SU-DHL-6 (cell line): ENCODE results near the gene ADCY5.

Source experiments
- H2AFZ ChIP-seq: fragments of 200-600 bp; sonication (generic); 2 replicates; pipeline ENCODE4 v1.6.1; 2014; ENCODE audit warnings: low read depth, mild to moderate bottlenecking, moderate library complexity, mixed read lengths, antibody characterized with exemption, low read length; ENCODE audit not compliant: severe bottlenecking
- H3F3A ChIP-seq: fragments of 200-600 bp; shearing (Covaris generic); 2 replicates; pipeline ENCODE4 v1.6.0; 2016; ENCODE audit warnings: antibody characterized with exemption, mild to moderate bottlenecking; ENCODE audit not compliant: insufficient read depth
- H3K27ac ChIP-seq: fragments of 200-600 bp; sonication (generic); 2 replicates; pipeline ENCODE4 v1.5.1; 2016; ENCODE audit warnings: low read depth, mild to moderate bottlenecking, low read length, moderate library complexity, mixed read lengths
- H3K27me3 ChIP-seq: fragments of 200-600 bp; sonication (generic), shearing (Covaris generic); 2 replicates; pipeline ENCODE4 v1.6.0; 2014; ENCODE audit warnings: mild to moderate bottlenecking, low read length
- H3K36me3 ChIP-seq: fragments of 200-600 bp; sonication (generic); 2 replicates; pipeline ENCODE4 v1.6.1; 2014; ENCODE audit warnings: mild to moderate bottlenecking, low read length, mixed read lengths
- H3K4me2 ChIP-seq: fragments of 300-600, 200-600 bp; shearing (Covaris generic), sonication (generic); 2 replicates; pipeline ENCODE4 v1.6.0; 2014; ENCODE audit warnings: low read length, low read depth, mild to moderate bottlenecking; ENCODE audit not compliant: poor library complexity, severe bottlenecking
- H3K4me3 ChIP-seq: fragments of 200-600 bp; sonication (generic); 2 replicates; pipeline ENCODE4 v1.5.1; 2014; ENCODE audit warnings: antibody characterized with exemption, low read length, mild to moderate bottlenecking, mixed read lengths; ENCODE audit not compliant: insufficient read depth, poor library complexity, severe bottlenecking
- H3K79me2 ChIP-seq: fragments of 200-600 bp; sonication (generic); 2 replicates; pipeline ENCODE4 v1.6.1; 2014; ENCODE audit warnings: mild to moderate bottlenecking, low read length, moderate library complexity; ENCODE audit not compliant: insufficient read depth
- H3K9ac ChIP-seq: fragments of 200-600 bp; sonication (generic); 2 replicates; pipeline ENCODE4 v1.7.0; 2014; ENCODE audit warnings: mild to moderate bottlenecking, low read length
- H3K9me2 ChIP-seq: fragments of 200-600 bp; sonication (generic); replicated peaks from 2 replicates; pipeline ENCODE4 v1.6.1; 2014; ENCODE audit warnings: low read length; ENCODE audit not compliant: insufficient read depth
- H3K9me3 ChIP-seq: fragments of 200-600 bp; sonication (generic); 2 replicates; pipeline ENCODE4 v1.6.1; 2014; ENCODE audit warnings: low read length, mixed read lengths; ENCODE audit not compliant: insufficient read depth
- H4K20me1 ChIP-seq: fragments of 200-600 bp; sonication (generic); 2 replicates; pipeline ENCODE4 v1.6.1; 2014; ENCODE audit warnings: low read depth, mild to moderate bottlenecking, antibody characterized with exemption, low read length, moderate library complexity, mixed read lengths
- EZH2phosphoT487 ChIP-seq: fragments of 200-600 bp; sonication (generic), shearing (Covaris generic); conservative IDR thresholded peaks from 2 replicates; pipeline ENCODE4 v1.6.1; 2018; ENCODE audit warnings: mild to moderate bottlenecking, antibody characterized with exemption, low read length, moderate library complexity, mixed read lengths
- TF ChIP-seq, protein P1 (sequence below): fragments of 200-600 bp; sonication (generic); IDR thresholded peaks from one replicate; pipeline ENCODE4 v1.5.1; 2017; ENCODE audit warnings: antibody characterized with exemption, mild to moderate bottlenecking, low read length, moderate library complexity; ENCODE audit not compliant: insufficient read depth, poor library complexity, severe bottlenecking

Gene ADCY5

DNA sequence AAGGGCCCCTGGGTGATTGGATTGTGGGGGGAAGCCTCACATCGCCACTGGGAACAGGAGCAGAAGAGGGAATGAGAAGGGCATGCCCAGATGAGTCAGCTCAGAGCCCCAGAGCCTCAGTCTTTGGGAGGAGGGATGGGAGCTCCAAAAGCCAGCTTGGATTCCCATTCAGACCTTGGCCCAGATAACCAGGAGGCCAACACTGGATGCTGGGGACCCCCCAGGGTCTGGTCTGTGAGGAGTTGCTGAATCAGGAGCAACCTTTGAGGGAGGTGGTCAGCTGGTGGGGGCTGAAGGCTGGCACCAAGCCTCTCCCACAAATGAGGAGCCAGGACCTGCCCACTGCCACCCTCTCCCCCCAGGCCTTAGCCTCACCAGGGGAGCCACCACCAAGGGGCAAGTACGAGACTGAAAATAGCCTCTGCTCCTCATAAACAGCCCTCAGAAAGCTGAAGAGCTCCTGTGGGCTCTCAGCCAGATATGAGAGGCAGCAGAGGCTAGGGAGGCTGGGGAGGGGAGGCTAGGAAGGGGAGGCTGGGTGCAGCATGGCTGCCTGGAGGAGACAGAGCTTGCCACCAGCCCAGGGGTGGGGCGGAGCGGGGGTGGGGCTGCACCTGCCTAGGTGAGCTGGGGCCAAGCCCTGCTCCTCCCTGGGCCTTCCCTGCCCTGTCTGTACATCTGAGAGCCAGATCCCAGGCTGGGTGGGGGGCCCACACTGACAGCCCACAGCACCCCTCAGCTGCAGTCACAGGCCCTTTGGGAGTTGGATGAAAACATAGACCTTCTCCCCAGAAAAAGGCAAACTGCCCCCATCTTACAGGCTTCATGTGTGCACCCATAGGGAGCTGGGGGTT, 147.3 kb downstream of the ADCY5 start:
- TF ChIP-seq EZH2phosphoT487 = no peak
- TF ChIP-seq, protein P1, sequence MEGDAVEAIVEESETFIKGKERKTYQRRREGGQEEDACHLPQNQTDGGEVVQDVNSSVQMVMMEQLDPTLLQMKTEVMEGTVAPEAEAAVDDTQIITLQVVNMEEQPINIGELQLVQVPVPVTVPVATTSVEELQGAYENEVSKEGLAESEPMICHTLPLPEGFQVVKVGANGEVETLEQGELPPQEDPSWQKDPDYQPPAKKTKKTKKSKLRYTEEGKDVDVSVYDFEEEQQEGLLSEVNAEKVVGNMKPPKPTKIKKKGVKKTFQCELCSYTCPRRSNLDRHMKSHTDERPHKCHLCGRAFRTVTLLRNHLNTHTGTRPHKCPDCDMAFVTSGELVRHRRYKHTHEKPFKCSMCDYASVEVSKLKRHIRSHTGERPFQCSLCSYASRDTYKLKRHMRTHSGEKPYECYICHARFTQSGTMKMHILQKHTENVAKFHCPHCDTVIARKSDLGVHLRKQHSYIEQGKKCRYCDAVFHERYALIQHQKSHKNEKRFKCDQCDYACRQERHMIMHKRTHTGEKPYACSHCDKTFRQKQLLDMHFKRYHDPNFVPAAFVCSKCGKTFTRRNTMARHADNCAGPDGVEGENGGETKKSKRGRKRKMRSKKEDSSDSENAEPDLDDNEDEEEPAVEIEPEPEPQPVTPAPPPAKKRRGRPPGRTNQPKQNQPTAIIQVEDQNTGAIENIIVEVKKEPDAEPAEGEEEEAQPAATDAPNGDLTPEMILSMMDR = no peak
- H3K27me3 ChIP-seq = no peaks in the 10 kb centered on the region
- no peak overlapping the region for H3K4me3 ChIP-seq
- no peaks in the 10 kb centered on the region for H3K9me3 ChIP-seq
- no peaks in the 10 kb centered on the region for H3F3A ChIP-seq
- no peak overlapping the region for H3K9ac ChIP-seq
- no peaks in the 10 kb centered on the region for H3K9me2 ChIP-seq
- no peak overlapping the region for H2AFZ ChIP-seq
- no peak overlapping the region for H3K27ac ChIP-seq
- no peak overlapping the region for H3K4me2 ChIP-seq
- H4K20me1 ChIP-seq = no peaks in the 10 kb centered on the region
- no peaks in the 10 kb centered on the region for H3K36me3 ChIP-seq
- H3K79me2 ChIP-seq = no peaks in the 10 kb centered on the region

DNA sequence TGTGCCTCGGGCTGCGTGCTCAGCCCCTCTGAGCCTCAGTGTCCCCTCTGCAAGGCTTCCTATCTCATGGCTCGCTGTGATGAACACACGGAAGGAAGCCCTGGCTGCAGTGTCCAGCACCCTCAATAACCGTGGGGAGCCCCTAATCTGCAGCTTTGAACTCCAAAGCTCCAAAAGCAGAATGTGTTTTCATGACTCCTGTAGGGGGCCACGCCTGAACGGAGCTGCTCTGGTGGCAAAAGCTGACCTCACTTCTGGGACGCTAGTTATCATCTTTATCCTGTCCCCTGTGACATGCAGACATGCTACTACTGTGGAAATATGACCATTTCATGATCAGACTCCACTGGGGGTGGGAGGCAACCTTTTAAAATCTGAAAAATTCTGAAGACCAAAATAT, 148.3 kb downstream of the ADCY5 start:
- Histone ChIP-seq H3K9me2 (no peaks in the 10 kb centered on the region), H3K36me3 (no peaks in the 10 kb centered on the region), H3K9ac (no peak overlapping the region), H3K4me2 (no peak overlapping the region), H3K27me3 (no peaks in the 10 kb centered on the region), H3F3A (no peaks in the 10 kb centered on the region), H2AFZ (no peak overlapping the region), H3K79me2 (no peaks in the 10 kb centered on the region), H4K20me1 (no peaks in the 10 kb centered on the region), H3K4me3 (no peak overlapping the region), H3K9me3 (no peaks in the 10 kb centered on the region), H3K27ac (no peak overlapping the region)
- TF ChIP-seq EZH2phosphoT487 = no peak
- TF ChIP-seq, protein P1 = no peak

DNA sequence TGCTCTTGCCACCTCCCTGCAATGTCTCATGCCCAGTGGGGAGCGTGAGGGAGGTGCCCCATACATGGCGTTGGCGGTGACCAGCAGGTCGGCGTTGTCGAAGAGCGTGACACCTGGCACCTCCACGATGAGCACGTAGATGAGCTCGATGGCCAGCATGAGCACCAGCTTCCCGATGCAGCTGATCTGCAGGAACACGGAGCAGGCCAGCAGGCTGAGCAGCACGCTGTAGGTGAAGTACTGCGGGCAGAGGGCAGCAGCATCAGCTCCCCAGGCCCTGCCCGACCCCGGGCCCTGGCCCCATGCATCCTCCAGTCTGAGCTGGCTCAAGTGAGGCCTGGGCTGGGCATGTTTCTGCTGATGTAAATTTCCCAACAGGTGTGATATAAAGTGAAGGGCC, 148.8 kb downstream of the ADCY5 start:
- H3K4me2 ChIP-seq = no peak overlapping the region
- no peak overlapping the region for H3K9ac ChIP-seq

More for the DNA sequence above, 148.8 kb downstream of the ADCY5 start:
- TF ChIP-seq, protein P1 = no peak
- TF ChIP-seq EZH2phosphoT487 = no peak
- H3F3A ChIP-seq = no peaks in the 10 kb centered on the region
- no peaks in the 10 kb centered on the region for H3K27me3 ChIP-seq
- no peak overlapping the region for H3K4me3 ChIP-seq
- H2AFZ ChIP-seq = no peak overlapping the region
- no peaks in the 10 kb centered on the region for H3K36me3 ChIP-seq
- H3K9me2 ChIP-seq = no peaks in the 10 kb centered on the region
- no peaks in the 10 kb centered on the region for H3K9me3 ChIP-seq
- H3K27ac ChIP-seq = no peak overlapping the region
- H3K79me2 ChIP-seq = no peaks in the 10 kb centered on the region
- no peaks in the 10 kb centered on the region for H4K20me1 ChIP-seq
